Kidney (tissue), 14 donors: ENCODE measurements around the gene MRPS9. TPM values are rescaled to one million over a fixed set of nuclear protein-coding genes. Genes with fewer than 3 reads are reported as not detected.

Experiments
- DNase-seq, 5 donors: peaks; one replicate each; pipeline ENCODE4 v3.0.0-alpha.2; 2013 to 2020
- FAIRE-seq: peaks from 2 replicates; lab custom pipeline; 2012; peaks lifted over from hg19 to GRCh38; lab: Jason Lieb, UNC
- H3K27ac ChIP-seq, 2 donors: one replicate each; pipeline ENCODE4 v1.7.0; 2013; ENCODE audit warnings: low read depth in 2 of 2, low read length in 2 of 2, inconsistent platforms in 1 of 2
- H3K27me3 ChIP-seq: one replicate; pipeline ENCODE4 v1.7.1; 2013; ENCODE audit warnings: low read length, inconsistent platforms; ENCODE audit not compliant: control insufficient read depth, insufficient read depth
- H3K36me3 ChIP-seq, 3 donors: one replicate each; pipeline versions ENCODE4 v1.7.0 to v1.7.1; 2013; ENCODE audit warnings: low read length in 3 of 3, control low read depth in 1 of 3, inconsistent platforms in 1 of 3; ENCODE audit not compliant: insufficient read depth in 3 of 3, control insufficient read depth in 2 of 3
- H3K4me1 ChIP-seq, 3 donors: one replicate each; pipeline versions ENCODE4 v1.7.0 to v1.7.1; 2013; ENCODE audit warnings: low read length in 3 of 3, inconsistent platforms in 1 of 3, low read depth in 1 of 3; ENCODE audit not compliant: control insufficient read depth in 2 of 3, insufficient read depth in 2 of 3
- H3K4me3 ChIP-seq, 3 donors: one replicate each; pipeline versions ENCODE4 v1.7.0 to v1.8.1; 2013; ENCODE audit warnings: low read length in 3 of 3, control low read depth in 1 of 3, inconsistent platforms in 1 of 3
- H3K9ac ChIP-seq, 3 donors: one replicate each; pipeline versions ENCODE4 v1.7.0 to v1.7.1; 2013; ENCODE audit warnings: low read length in 3 of 3, control low read depth in 1 of 3, inconsistent platforms in 1 of 3
- H3K9me3 ChIP-seq, 3 donors: one replicate each; pipeline versions ENCODE4 v1.7.0 to v1.7.1; 2013; ENCODE audit warnings: low read length in 3 of 3, control low read depth in 1 of 3, inconsistent platforms in 1 of 3; ENCODE audit not compliant: control insufficient read depth in 2 of 3, insufficient read depth in 1 of 3
- intact Hi-C: fragments of 100-400 bp; cut with DNase I; formaldehyde crosslinking; loops from one replicate; pipeline ENCODE4 v1.11.1; 2022
- polyA plus RNA-seq: library from polyadenylated mRNA; stranded (reverse); fragments of 350-450 nt; fragmentation: Illumina TruSeq; extraction: RNeasy Lipid Tissue Mini Kit (QIAGEN cat#74804); gene quantifications from one replicate; pipeline ENCODE4 v1.2.3, GENCODE V29; 2014; ENCODE audit warnings: low read depth, low replicate concordance; ENCODE audit not compliant: insufficient read depth
- total RNA-seq: library from RNA; stranded (reverse); fragmentation: NEBNext Ultra II Directional; extraction: Animal tissue kit (Norgen Biotek cat#: 25700); gene quantifications from one replicate; pipeline ENCODE4 v1.2.1, GENCODE V29; 2021
- TF ChIP-seq, protein P1 (sequence below): IDR thresholded peaks from 3 replicates; pipeline ENCODE4 v1.5.1; 2012; ENCODE audit warnings: mild to moderate bottlenecking, moderate library complexity, borderline replicate concordance; ENCODE audit not compliant: insufficient read depth; ENCODE audit errors: extremely low read depth
- donor health status: control.
- donor health status: control.
- donor health status: control.
- donor health status: control.
- donor health status: control.
- donor health status: DM: yes; HTN: yes; CAD: no.
- donor health status: Normal renal cell carcinoma (clear cell type).

The MRPS9 gene
- total and polyA plus RNA-seq, 2 donors from 2014 or later = 23.3 to 60.9 TPM

DNA sequence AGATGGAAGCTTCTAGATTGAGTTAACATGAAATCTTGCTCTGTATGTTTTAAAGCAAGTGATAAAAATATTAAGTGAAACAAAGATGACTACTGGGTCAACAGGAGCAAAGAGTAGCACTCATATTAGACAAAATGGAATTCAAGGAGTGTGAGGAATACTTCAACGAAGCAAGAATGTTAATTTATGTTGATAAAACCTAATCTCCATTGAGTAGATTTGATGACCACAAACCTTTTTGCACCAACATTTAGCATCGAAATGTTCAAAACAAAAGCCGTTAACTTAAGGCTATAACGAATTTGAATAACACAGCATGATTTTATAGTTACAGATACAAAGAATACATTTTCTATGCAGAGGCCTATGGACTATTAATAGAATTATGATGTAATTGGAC, 35.7 kb downstream of the MRPS9 start:
- no peaks in the 10 kb centered on the region for H3K36me3 ChIP-seq
- no peaks in the 10 kb centered on the region for H3K27me3 ChIP-seq
- no peak overlapping the region for H3K4me3 ChIP-seq
- TF ChIP-seq, protein P1, sequence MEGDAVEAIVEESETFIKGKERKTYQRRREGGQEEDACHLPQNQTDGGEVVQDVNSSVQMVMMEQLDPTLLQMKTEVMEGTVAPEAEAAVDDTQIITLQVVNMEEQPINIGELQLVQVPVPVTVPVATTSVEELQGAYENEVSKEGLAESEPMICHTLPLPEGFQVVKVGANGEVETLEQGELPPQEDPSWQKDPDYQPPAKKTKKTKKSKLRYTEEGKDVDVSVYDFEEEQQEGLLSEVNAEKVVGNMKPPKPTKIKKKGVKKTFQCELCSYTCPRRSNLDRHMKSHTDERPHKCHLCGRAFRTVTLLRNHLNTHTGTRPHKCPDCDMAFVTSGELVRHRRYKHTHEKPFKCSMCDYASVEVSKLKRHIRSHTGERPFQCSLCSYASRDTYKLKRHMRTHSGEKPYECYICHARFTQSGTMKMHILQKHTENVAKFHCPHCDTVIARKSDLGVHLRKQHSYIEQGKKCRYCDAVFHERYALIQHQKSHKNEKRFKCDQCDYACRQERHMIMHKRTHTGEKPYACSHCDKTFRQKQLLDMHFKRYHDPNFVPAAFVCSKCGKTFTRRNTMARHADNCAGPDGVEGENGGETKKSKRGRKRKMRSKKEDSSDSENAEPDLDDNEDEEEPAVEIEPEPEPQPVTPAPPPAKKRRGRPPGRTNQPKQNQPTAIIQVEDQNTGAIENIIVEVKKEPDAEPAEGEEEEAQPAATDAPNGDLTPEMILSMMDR = no peak
- H3K9me3 ChIP-seq = no peaks in the 10 kb centered on the region
- H3K27ac ChIP-seq = no peak overlapping the region
- DNase-seq = no peak
- no peaks in the 10 kb centered on the region for H3K4me1 ChIP-seq
- H3K9ac ChIP-seq = no peak overlapping the region
- FAIRE-seq = no peak
- intact Hi-C loops = no loop called here

DNA sequence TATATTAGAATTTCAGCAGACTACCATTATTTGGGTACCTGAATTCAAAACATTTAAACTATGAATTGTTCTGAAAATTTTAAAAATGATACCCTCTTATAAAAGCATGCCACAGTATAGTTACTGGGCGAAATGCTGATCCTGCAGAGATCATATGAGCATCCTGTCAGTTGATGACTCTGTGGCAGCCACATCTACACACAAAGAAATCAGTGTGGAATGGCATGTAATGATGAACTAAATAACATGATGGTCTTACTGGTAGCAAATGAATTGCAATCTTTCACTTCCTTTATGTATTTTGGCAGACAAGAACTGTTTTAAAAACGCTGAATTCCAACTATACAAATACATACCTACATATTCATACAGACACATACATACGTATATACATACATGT, 38.3 kb downstream of the MRPS9 start:
- Histone ChIP-seq H3K9ac (no peak overlapping the region), H3K27ac (no peak overlapping the region), H3K4me3 (no peak overlapping the region), H3K27me3 (no peaks in the 10 kb centered on the region), H3K36me3 (no peaks in the 10 kb centered on the region), H3K9me3 (no peaks in the 10 kb centered on the region), H3K4me1 (no peaks in the 10 kb centered on the region)
- intact Hi-C loops = no loop called here
- TF ChIP-seq, protein P1 = no peak
- FAIRE-seq (no peak), DNase-seq (no peak)

DNA sequence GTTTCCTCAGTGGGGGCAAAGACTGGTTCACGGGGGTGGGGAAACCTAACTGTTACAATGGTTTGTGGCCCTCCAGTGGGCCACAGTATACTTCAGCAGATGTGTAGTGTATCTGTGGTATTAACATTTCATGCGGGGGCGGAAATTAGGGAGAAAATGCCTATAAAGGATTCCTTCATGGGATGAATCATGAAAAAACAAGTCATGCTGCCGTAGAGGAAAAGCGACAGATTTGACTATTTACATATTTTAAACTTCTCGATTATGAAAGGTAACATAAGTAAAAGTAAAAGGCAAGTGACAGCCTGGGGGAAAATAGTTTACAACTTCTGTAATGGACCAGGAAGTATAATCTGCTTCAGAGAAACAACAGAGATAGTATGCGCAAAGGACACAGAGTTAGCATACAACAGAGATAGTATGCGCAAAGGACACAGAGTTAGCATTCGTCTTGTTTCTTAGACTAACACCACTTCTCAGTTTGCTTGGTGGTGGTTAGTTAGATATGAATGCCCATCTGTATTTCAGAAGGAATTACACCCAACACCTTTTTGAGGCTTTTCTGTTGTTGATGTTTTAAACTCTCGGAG, 41.1 kb downstream of the MRPS9 start:
- H3K27me3 ChIP-seq = no peaks in the 10 kb centered on the region
- H3K36me3 ChIP-seq = peaks cover 0 to 7% (median 4%) of the 10 kb centered on the region in 3 donors
- DNase-seq = no peak
- H3K4me3 ChIP-seq = no peak overlapping the region
- no peaks in the 10 kb centered on the region for H3K4me1 ChIP-seq
- FAIRE-seq = no peak
- TF ChIP-seq, protein P1 = no peak
- intact Hi-C loops = no loop called here
- H3K9ac ChIP-seq = no peak overlapping the region
- no peaks in the 10 kb centered on the region for H3K9me3 ChIP-seq
- H3K27ac ChIP-seq = no peak overlapping the region

DNA sequence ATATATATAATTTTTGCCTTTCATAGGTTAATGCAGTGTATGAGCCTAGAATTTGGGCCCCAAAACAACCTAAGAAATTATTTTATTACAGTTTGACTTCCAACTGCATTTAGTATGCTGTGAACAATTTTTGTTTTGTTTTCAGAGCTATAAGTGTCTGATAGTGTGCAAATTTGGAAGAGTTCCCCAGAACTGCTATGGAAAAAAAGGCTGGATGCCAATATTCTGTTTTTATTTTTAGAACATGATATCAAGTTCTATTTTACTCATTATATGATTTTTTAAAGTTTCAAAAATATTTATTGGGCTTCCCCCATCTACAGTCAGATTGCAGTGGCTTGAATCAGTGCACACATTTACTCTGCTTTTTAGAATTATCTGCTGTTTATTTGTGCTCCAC, 42.6 kb downstream of the MRPS9 start:
- TF ChIP-seq, protein P1 = no peak
- no peaks in the 10 kb centered on the region for H3K9me3 ChIP-seq
- no peaks in the 10 kb centered on the region for H3K4me1 ChIP-seq
- intact Hi-C loops = no loop called here
- no peak for FAIRE-seq
- H3K27ac ChIP-seq = no peak overlapping the region
- H3K9ac ChIP-seq = no peak overlapping the region
- H3K27me3 ChIP-seq = no peaks in the 10 kb centered on the region
- no peak overlapping the region for H3K4me3 ChIP-seq
- H3K36me3 ChIP-seq = peaks cover 0 to 7% (median 4%) of the 10 kb centered on the region in 3 donors
- no peak for DNase-seq
